DLD1 (cell line): ENCODE results near the gene C1orf167.

Experiments used
- in situ Hi-C: cut with HindIII; loops from 2 replicates; pipeline ENCODE4 v1.10.0; 2017; ENCODE audit warnings: low sequenced_read_pairs

Gene C1orf167

GRCh38 chr1:11761988-11762406 lies at the start of gene C1orf167:
TSS of gene C1orf167 (plus strand) at chr1:11762193. CDS start at chr1:11764401, 2,208 bp downstream.
- in situ Hi-C loops = no loop called here

GRCh38 chr1:11712285-11712684 lies 49.7 kb upstream of the C1orf167 start:
- in situ Hi-C loops = loop anchor here (10.0 kb wide), 1 partner anchor 47 kb away; the partner anchor contains the start of gene FBXO6

GRCh38 chr1:11713095-11713494 lies 48.9 kb upstream of the C1orf167 start:
- in situ Hi-C loops = loop anchor here (10.0 kb wide), 1 partner anchor 48 kb away; the partner anchor contains the start of gene FBXO6

GRCh38 chr1:11714831-11715575 lies 47.0 kb upstream of the C1orf167 start:
- in situ Hi-C loops = loop anchor here (10.0 kb wide), 1 partner anchor 50 kb away; the partner anchor contains the start of gene FBXO6

- in situ Hi-C loops = loop anchor here (10.0 kb wide), 1 partner anchor 55 kb away; the partner anchor contains the start of gene FBXO6
These were observed 42.5 kb upstream of the C1orf167 start for GRCh38 chr1:11719313-11720032.

GRCh38 chr1:11720033-11720376 lies 42.0 kb upstream of the C1orf167 start:
- in situ Hi-C loops = no loop called here

- in situ Hi-C loops = no loop called here
These were observed 41.5 kb upstream of the C1orf167 start for GRCh38 chr1:11720525-11720924.

- in situ Hi-C loops = no loop called here
These were observed 40.7 kb upstream of the C1orf167 start for GRCh38 chr1:11721311-11721710.

- in situ Hi-C loops = no loop called here
These were observed 39.5 kb upstream of the C1orf167 start for GRCh38 chr1:11722538-11722937.

- in situ Hi-C loops = no loop called here
These were observed 36.4 kb upstream of the C1orf167 start for GRCh38 chr1:11725616-11726015.

GRCh38 chr1:11727119-11727518 lies 34.9 kb upstream of the C1orf167 start:
- in situ Hi-C loops = no loop called here

- in situ Hi-C loops = no loop called here
These were observed 33.7 kb upstream of the C1orf167 start for GRCh38 chr1:11728126-11728806.

- in situ Hi-C loops = no loop called here
These were observed 32.9 kb upstream of the C1orf167 start for GRCh38 chr1:11729155-11729497.

- in situ Hi-C loops = no loop called here
These were observed 32.2 kb upstream of the C1orf167 start for GRCh38 chr1:11729498-11730428.

- in situ Hi-C loops = no loop called here
These were observed 31.5 kb upstream of the C1orf167 start for GRCh38 chr1:11730429-11730891.

GRCh38 chr1:11731691-11732283 lies 30.2 kb upstream of the C1orf167 start:
- in situ Hi-C loops = no loop called here

- in situ Hi-C loops = no loop called here
These were observed 28.7 kb upstream of the C1orf167 start for GRCh38 chr1:11733306-11733705.

GRCh38 chr1:11735531-11735853 lies 26.5 kb upstream of the C1orf167 start:
- in situ Hi-C loops = no loop called here

GRCh38 chr1:11735854-11736745 lies 25.9 kb upstream of the C1orf167 start, which contains the start of gene AGTRAP:
TSS of gene AGTRAP (plus strand) at chr1:11736136. CDS start at chr1:11736209, 73 bp downstream.
- in situ Hi-C loops = no loop called here
